ENCODE results near the gene GOLIM4. TPM values are rescaled to one million over a fixed set of nuclear protein-coding genes. Genes with fewer than 3 reads are reported as not detected.

GOLIM4 gene
- total and polyA plus RNA-seq, 2 of the 13 experiments (the other 11 are each of a cell fraction or from before 2014, with no cell fraction given), result 10.9 to 47.7 TPM

GRCh38 chr3:168047190-168047795 lies 48.4 kb downstream of the GOLIM4 start (continued):
- TF ChIP-seq CREBL2 (CRISPR knock-in tag; IDR thresholded peaks at IDR 0.05; ENCODE audit: borderline replicate concordance) (no peak), ZNF17 (CRISPR knock-in tag; IDR thresholded peaks at IDR 0.05) (no peak), ARNT2 (CRISPR knock-in tag; IDR thresholded peaks at IDR 0.05; ENCODE audit: low read depth) (no peak), DR1 (CRISPR knock-in tag; IDR thresholded peaks at IDR 0.05) (no peak), ZNF547 (CRISPR knock-in tag; IDR thresholded peaks at IDR 0.05) (no peak), MLXIP (CRISPR knock-in tag; IDR thresholded peaks at IDR 0.05; ENCODE audit: borderline replicate concordance) (no peak), ZNF777 (CRISPR knock-in tag; IDR thresholded peaks at IDR 0.05) (no peak), ZBTB8A (CRISPR knock-in tag; IDR thresholded peaks at IDR 0.05; ENCODE audit: borderline replicate concordance, low read depth) (no peak), HDAC1 (CRISPR knock-in tag; IDR thresholded peaks at IDR 0.05) (no peak), HDAC2 (CRISPR knock-in tag; IDR thresholded peaks at IDR 0.05) (no peak), ZNF333 (CRISPR knock-in tag; IDR thresholded peaks at IDR 0.05; ENCODE audit: borderline replicate concordance) (no peak), SOX6 (IDR thresholded peaks at IDR 0.05) (no peak), SOX6 (CRISPR knock-in tag; IDR thresholded peaks at IDR 0.05) (no peak), ZSCAN30 (CRISPR knock-in tag; IDR thresholded peaks at IDR 0.05) (no peak), ZNF30 (CRISPR knock-in tag; IDR thresholded peaks at IDR 0.05) (no peak), REL (CRISPR knock-in tag; conservative IDR thresholded peaks at IDR 0.05) (no peak), NR2F6 (IDR thresholded peaks at IDR 0.05) (no peak), NR2F6 (CRISPR knock-in tag; IDR thresholded peaks at IDR 0.05) (no peak), EHMT2 (IDR thresholded peaks at IDR 0.05; ENCODE audit: borderline replicate concordance, low read depth, low read length) (no peak)

All from HepG2 (cell line).